CD8-positive, alpha-beta memory T cell (primary cell): ENCODE data around the gene ZNF385B. TPM values are rescaled to one million over a fixed set of nuclear protein-coding genes. Genes with fewer than 3 reads are reported as not detected.

ENCODE experiments used
- CTCF ChIA-PET: fragments of 350-600 bp; sonication (Branson Sonifier 250); formaldehyde crosslinking; loops from one replicate; lab custom pipeline; 2021; ENCODE audit warnings: antibody characterized with exemption; lab: Charles Lee
- POLR2A ChIA-PET: fragments of 350-600 bp; sonication (Branson Sonifier 250); formaldehyde crosslinking; loops from one replicate; lab custom pipeline; 2021; ENCODE audit warnings: antibody characterized with exemption; lab: Charles Lee
- DNase-seq, 5 donors: peaks; one replicate each; pipeline versions ENCODE4 v3.0.0 to v3.0.0-alpha.2; 2020 to 2022; ENCODE audit warnings: mixed read lengths in 1 of 5
- H3K27ac ChIP-seq: one replicate; pipeline ENCODE4 v1.7.0; 2013; ENCODE audit warnings: low read depth, mild to moderate bottlenecking, low read length, moderate library complexity
- H3K27me3 ChIP-seq: 2 replicates; pipeline ENCODE4 v1.7.0; 2013; ENCODE audit warnings: low read length, mild to moderate bottlenecking; ENCODE audit not compliant: insufficient read depth, poor library complexity, severe bottlenecking
- H3K36me3 ChIP-seq: 2 replicates; pipeline ENCODE4 v1.7.0; 2013; ENCODE audit warnings: mild to moderate bottlenecking, low read length, moderate library complexity; ENCODE audit not compliant: insufficient read depth
- H3K4me1 ChIP-seq: 2 replicates; pipeline ENCODE4 v1.7.0; 2013; ENCODE audit warnings: mild to moderate bottlenecking, low read length, moderate library complexity; ENCODE audit not compliant: insufficient read depth
- H3K4me3 ChIP-seq: 2 replicates; pipeline ENCODE4 v1.7.0; 2013; ENCODE audit warnings: mild to moderate bottlenecking, low read length
- H3K9me3 ChIP-seq: 2 replicates; pipeline ENCODE4 v1.7.0; 2013; ENCODE audit warnings: mild to moderate bottlenecking, low read length
- H3K27ac Mint-ChIP-seq, 8 donors: one replicate each; pipeline ENCODE4 v1.8.0; 2020 to 2021; ENCODE audit warnings: mixed read lengths in 8 of 8, mild to moderate bottlenecking in 6 of 8, inconsistent platforms in 3 of 8, moderate library complexity in 3 of 8
- H3K27me3 Mint-ChIP-seq, 2 donors: one replicate each; pipeline ENCODE4 v1.8.0; 2020 to 2021; ENCODE audit warnings: mixed read lengths in 2 of 2, mild to moderate bottlenecking in 1 of 2, moderate library complexity in 1 of 2
- H3K36me3 Mint-ChIP-seq, 3 donors: one replicate each; pipeline ENCODE4 v1.8.0; 2020 to 2021; ENCODE audit warnings: mixed read lengths in 3 of 3, inconsistent platforms in 1 of 3, mild to moderate bottlenecking in 1 of 3
- H3K4me1 Mint-ChIP-seq, 3 donors: one replicate each; pipeline ENCODE4 v1.8.0; 2020 to 2021; ENCODE audit warnings: mixed read lengths in 3 of 3, inconsistent platforms in 1 of 3, mild to moderate bottlenecking in 1 of 3
- H3K4me3 Mint-ChIP-seq, 7 donors: one replicate each; pipeline ENCODE4 v1.8.0; 2020 to 2021; ENCODE audit warnings: mixed read lengths in 7 of 7, mild to moderate bottlenecking in 6 of 7, moderate library complexity in 4 of 7, inconsistent platforms in 2 of 7
- H3K9me3 Mint-ChIP-seq, 5 donors: one replicate each; pipeline ENCODE4 v1.8.0; 2020 to 2022; ENCODE audit warnings: mixed read lengths in 5 of 5, mild to moderate bottlenecking in 3 of 5, moderate library complexity in 2 of 5, inconsistent platforms in 1 of 5
- polyA plus RNA-seq: library from polyadenylated mRNA; unstranded; fragments of 300-500 nt; fragmentation: Illumina TruSeq; gene quantifications from one replicate; pipeline ENCODE4 v1.2.3, GENCODE V29; 2021
- total RNA-seq, 2 experiments: library from RNA; stranded (reverse); gene quantifications; one replicate each; pipeline ENCODE4 v1.2.3, GENCODE V29; 2021

The ZNF385B gene
- total and polyA plus RNA-seq, 3 experiments from 2014 or later, result not detected

DNA sequence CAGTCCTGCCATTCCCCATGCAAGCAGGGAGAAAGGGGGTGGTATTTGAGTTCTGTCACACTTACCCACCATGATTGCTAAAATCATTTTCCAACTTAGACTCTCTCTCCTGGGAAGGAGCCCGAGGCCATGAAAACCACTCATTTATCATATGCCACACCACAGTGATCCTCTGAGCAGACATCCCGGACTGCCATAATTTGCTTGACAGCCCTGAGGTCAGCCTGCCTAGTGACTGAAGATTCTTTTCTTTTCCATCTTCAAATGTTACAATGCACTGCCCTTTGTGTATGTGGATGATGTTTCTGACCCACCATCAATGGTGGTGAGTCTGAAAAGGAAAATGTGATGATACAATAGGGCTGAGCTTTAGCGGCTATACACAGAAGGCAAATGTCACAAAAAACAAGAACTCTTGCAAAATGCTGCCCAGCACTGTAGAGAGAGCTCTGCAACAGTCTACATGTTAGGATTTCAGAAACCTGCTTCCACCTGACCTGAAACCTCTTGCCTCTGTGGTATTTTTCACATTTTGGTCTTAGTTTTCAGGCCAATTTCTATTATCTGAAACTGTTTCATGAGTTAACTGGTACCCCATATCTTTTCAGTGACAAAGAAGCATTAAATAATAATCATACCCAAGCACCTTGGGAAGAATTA, 272.8 kb downstream of the ZNF385B start:
- CTCF ChIA-PET, result no interaction called here
- Mint-ChIP-seq H3K36me3 (no peaks in the 10 kb centered on the region), H3K27ac (no peak overlapping the region)

DNA sequence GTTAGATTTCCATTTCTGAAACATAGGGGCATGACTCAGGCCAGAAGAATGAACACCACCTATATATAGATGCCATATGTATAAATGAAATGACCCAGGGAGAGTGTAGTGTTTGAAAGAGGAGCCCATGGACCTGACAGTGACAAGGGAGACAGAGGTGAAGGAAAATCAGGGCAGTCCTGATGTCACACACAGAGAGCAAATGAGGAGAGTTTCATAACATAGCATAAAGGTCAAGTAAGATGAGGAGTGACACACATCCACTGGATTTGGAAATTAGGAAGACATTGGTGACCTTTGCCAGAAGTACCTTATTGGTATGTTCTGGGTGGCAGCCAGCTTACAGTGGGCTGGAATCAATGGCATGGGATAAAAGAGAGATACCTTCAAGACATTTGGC, 276.7 kb downstream of the ZNF385B start:
- no peaks in the 10 kb centered on the region for H3K4me1 Mint-ChIP-seq
- Histone ChIP-seq H3K4me1 (no peaks in the 10 kb centered on the region), H3K9me3 (no peaks in the 10 kb centered on the region), H3K4me3 (no peak overlapping the region), H3K27me3 (no peaks in the 10 kb centered on the region), H3K27ac (no peak overlapping the region), H3K36me3 (no peaks in the 10 kb centered on the region)
- no peaks in the 10 kb centered on the region for H3K36me3 Mint-ChIP-seq
- H3K4me3 Mint-ChIP-seq, result no peak overlapping the region
- peaks cover 0 to 2% of the 10 kb centered on the region in 2 donors for H3K27me3 Mint-ChIP-seq
- H3K27ac Mint-ChIP-seq, result no peak overlapping the region
- ChIA-PET CTCF (no interaction called here), POLR2A (no interaction called here)
- no peak for DNase-seq
- no peaks in the 10 kb centered on the region for H3K9me3 Mint-ChIP-seq

More for the DNA sequence above, 272.8 kb downstream of the ZNF385B start:
- H3K4me1 ChIP-seq, result no peaks in the 10 kb centered on the region
- POLR2A ChIA-PET, result no interaction called here
- H3K4me1 Mint-ChIP-seq, result no peaks in the 10 kb centered on the region
- H3K27me3 Mint-ChIP-seq, result peaks cover 2 to 4% of the 10 kb centered on the region in 2 donors
- no peak overlapping the region for H3K4me3 ChIP-seq
- no peak for DNase-seq
- H3K27ac ChIP-seq, result no peak overlapping the region
- H3K27me3 ChIP-seq, result no peaks in the 10 kb centered on the region
- no peaks in the 10 kb centered on the region for H3K9me3 ChIP-seq
- H3K4me3 Mint-ChIP-seq, result no peak overlapping the region
- H3K9me3 Mint-ChIP-seq, result no peaks in the 10 kb centered on the region
- H3K36me3 ChIP-seq, result no peaks in the 10 kb centered on the region

DNA sequence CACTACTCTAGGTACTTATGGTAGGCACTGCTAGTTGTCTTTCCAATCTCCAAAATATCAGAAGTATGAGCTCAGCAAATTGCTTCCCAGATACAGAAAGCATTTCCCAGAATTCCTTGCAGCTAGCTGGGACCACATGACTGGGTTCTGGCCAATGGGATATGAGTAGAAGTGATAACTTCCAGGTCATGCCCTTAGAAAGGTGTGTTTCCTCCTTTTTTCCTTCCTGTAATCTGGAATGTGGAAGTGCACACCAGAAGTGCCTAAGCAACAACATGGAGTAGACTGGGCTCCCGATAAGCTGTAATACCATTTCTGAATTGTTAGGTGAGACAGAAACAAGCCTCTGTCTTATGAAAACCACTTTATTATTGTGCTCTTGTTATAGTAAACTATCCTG, 279.8 kb downstream of the ZNF385B start:
- DNase-seq, result no peak
- CTCF ChIA-PET, result no interaction called here
- Mint-ChIP-seq H3K27me3 (no peaks in the 10 kb centered on the region), H3K27ac (no peak overlapping the region), H3K36me3 (no peaks in the 10 kb centered on the region), H3K4me3 (no peak overlapping the region), H3K4me1 (no peaks in the 10 kb centered on the region), H3K9me3 (no peaks in the 10 kb centered on the region)
- Histone ChIP-seq H3K27me3 (no peaks in the 10 kb centered on the region), H3K4me3 (no peak overlapping the region), H3K27ac (no peak overlapping the region), H3K4me1 (no peaks in the 10 kb centered on the region), H3K36me3 (no peaks in the 10 kb centered on the region), H3K9me3 (no peaks in the 10 kb centered on the region)
- POLR2A ChIA-PET, result no interaction called here

DNA sequence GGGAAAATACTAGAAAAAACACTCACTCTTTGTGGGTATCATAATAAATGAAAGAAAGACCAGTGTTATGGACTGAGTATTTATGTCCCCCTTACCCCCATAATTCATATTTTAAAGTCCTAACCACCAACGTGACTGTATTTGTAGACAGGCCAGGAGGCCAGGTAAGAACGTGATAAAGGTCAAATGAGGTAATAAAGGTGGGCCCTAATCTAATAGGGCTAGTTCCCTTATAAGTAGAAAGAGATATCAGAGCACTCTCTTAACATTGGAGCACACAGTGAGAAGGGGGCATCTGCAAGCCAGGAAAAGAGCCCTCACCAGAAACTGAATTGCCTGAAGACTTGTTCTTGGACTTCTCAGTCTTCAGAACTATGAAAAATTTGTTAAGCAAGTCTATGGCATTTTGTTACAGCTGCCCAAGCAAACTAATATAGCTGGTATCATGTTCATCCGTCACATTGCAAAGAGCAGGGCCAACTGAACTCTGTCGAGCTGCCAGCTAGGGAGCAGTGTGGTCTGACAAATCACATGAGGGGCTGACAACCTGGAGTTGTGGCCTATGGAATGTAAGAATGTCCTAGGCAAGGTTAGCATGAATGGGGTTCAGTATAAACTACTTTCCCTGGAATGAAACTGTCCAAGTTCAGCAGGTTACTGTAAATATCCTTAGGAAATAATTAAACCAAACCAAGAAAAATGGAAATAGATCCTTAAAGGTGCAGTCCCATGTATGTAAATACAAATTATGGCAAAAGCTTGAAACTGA, 280.9 kb downstream of the ZNF385B start:
- Mint-ChIP-seq H3K27ac (no peak overlapping the region), H3K4me1 (no peaks in the 10 kb centered on the region), H3K9me3 (no peaks in the 10 kb centered on the region), H3K4me3 (no peak overlapping the region), H3K27me3 (peaks cover 0 to 4% of the 10 kb centered on the region in 2 donors), H3K36me3 (no peaks in the 10 kb centered on the region)
- no peaks in the 10 kb centered on the region for H3K36me3 ChIP-seq
- H3K4me3 ChIP-seq, result no peak overlapping the region
- H3K4me1 ChIP-seq, result no peaks in the 10 kb centered on the region
- DNase-seq, result no peak
- no peaks in the 10 kb centered on the region for H3K27me3 ChIP-seq
- POLR2A ChIA-PET, result no interaction called here
- H3K27ac ChIP-seq, result no peak overlapping the region
- CTCF ChIA-PET, result no interaction called here
- no peaks in the 10 kb centered on the region for H3K9me3 ChIP-seq

DNA sequence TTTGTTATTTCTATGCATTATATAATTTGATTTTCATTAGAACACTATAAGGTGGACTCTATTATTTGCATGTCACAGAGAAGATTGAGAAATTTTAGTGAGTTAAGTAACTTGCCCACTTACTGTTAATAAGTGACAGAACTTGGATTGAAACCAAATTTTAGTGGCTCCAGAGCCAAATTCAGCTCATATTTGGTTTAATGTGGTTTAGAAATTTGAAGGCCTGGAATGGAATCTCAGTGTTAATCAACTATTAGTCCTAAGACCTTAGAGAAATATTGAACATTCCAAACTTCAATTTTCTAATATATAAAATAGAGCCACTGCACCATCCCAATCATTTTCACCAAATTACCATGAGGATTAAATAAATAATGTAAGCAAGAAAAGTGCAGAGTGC, 281.6 kb downstream of the ZNF385B start:
- peaks cover 0 to 4% of the 10 kb centered on the region in 2 donors for H3K27me3 Mint-ChIP-seq
- H3K4me3 Mint-ChIP-seq, result no peak overlapping the region
- no peaks in the 10 kb centered on the region for H3K27me3 ChIP-seq
- no peaks in the 10 kb centered on the region for H3K36me3 Mint-ChIP-seq
- no peaks in the 10 kb centered on the region for H3K4me1 Mint-ChIP-seq
- H3K4me1 ChIP-seq, result no peaks in the 10 kb centered on the region
- DNase-seq, result no peak
- ChIA-PET CTCF (no interaction called here), POLR2A (no interaction called here)
- H3K27ac ChIP-seq, result no peak overlapping the region
- H3K36me3 ChIP-seq, result no peaks in the 10 kb centered on the region
- no peak overlapping the region for H3K27ac Mint-ChIP-seq
- no peak overlapping the region for H3K4me3 ChIP-seq
- peaks cover 0 to 2% (median 0%) of the 10 kb centered on the region in 5 donors for H3K9me3 Mint-ChIP-seq
- no peaks in the 10 kb centered on the region for H3K9me3 ChIP-seq

DNA sequence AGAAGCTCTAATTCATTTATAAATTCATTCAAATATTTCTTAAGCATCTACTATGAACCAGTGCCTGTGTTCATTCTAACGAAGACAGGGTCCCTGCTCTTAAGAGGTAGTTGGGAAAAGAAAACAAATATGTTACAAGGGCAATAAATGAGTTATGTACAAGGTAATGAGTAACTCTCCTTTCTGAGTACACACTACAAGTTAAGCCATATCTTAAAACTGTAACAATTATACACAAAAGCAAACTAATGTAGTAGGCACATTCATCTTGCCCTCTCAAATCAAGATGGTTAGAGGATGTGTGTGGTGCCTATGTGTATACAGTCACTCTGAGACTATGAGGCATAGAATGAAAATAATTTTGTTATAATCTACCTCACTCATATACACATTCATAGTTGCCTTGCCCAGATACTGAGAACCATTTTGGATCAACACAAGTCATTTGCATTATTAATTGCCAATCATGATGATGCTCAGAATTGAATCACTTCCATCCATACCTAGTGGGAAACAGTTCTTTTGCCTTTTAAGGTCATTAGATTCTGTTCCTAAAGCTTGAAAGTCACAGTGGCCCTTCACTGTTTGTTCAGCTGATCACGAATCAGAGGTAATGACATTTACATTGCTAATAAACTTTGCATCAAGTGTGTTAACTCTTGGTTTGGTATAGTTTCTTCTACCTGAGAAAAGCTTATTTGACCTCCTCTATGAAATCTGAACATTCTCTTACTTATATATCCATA, 283.1 kb downstream of the ZNF385B start:
- no peaks in the 10 kb centered on the region for H3K4me1 ChIP-seq
- H3K36me3 ChIP-seq, result no peaks in the 10 kb centered on the region
- H3K27me3 Mint-ChIP-seq, result peaks cover 0 to 4% of the 10 kb centered on the region in 2 donors
- no peaks in the 10 kb centered on the region for H3K27me3 ChIP-seq
- no peaks in the 10 kb centered on the region for H3K9me3 ChIP-seq
- H3K36me3 Mint-ChIP-seq, result no peaks in the 10 kb centered on the region
- ChIA-PET POLR2A (no interaction called here), CTCF (no interaction called here)
- no peaks in the 10 kb centered on the region for H3K4me1 Mint-ChIP-seq
- H3K4me3 Mint-ChIP-seq, result no peak overlapping the region
- peaks cover 0 to 2% (median 0%) of the 10 kb centered on the region in 5 donors for H3K9me3 Mint-ChIP-seq
- H3K27ac ChIP-seq, result no peak overlapping the region
- no peak overlapping the region for H3K27ac Mint-ChIP-seq
- no peak overlapping the region for H3K4me3 ChIP-seq
- no peak for DNase-seq

DNA sequence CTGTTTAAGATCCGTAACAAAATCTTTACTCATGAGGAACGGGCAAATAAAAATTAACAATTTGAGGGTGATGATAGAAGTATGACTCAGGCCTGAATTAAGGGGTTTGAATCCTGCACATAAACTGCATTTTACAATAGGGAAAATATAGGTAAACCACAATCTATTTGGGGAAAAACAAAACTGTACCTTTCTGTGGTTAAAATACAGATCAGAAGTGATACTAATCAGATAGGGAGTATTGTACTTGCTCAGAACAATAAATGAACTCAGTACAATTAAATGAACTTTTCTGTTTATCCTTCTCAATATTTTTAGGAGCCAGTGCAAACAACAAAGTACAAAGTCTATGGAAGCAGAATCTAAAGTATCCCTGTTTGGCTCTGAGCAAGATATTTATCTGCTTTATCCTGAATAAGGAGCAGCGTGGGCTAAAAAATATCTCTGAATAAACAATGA, 287.3 kb downstream of the ZNF385B start:
- Histone ChIP-seq H3K27me3 (no peaks in the 10 kb centered on the region), H3K27ac (no peak overlapping the region), H3K4me1 (no peaks in the 10 kb centered on the region), H3K4me3 (no peak overlapping the region), H3K9me3 (no peaks in the 10 kb centered on the region), H3K36me3 (no peaks in the 10 kb centered on the region)
- DNase-seq, result no peak
- CTCF ChIA-PET, result no interaction called here
- Mint-ChIP-seq H3K9me3 (peaks cover 0 to 5% (median 0%) of the 10 kb centered on the region in 5 donors), H3K36me3 (no peaks in the 10 kb centered on the region), H3K4me3 (no peak overlapping the region), H3K27me3 (peaks cover 0 to 4% of the 10 kb centered on the region in 2 donors), H3K4me1 (no peaks in the 10 kb centered on the region), H3K27ac (no peak overlapping the region)
- POLR2A ChIA-PET, result no interaction called here

DNA sequence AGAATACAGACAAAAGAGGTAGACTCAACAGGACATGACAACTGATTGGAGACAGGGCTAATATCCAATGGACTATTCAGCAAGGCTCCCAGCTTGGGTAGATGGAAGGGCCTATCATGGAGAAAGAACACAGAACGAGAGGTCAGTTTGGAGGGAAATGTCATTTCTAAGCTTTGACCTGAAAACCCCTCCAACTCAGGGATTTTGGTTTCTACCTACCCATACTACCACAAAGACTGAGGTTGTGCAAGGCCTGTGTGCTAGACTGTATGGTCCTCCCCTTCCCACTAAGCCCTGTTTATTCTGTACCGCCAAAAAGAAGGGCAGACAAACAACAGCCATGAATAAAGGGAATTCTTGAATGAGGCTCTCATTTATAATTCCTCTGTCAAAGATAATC, 288.9 kb downstream of the ZNF385B start:
- Histone ChIP-seq H3K4me3 (no peak overlapping the region), H3K4me1 (no peaks in the 10 kb centered on the region), H3K27me3 (no peaks in the 10 kb centered on the region), H3K36me3 (no peaks in the 10 kb centered on the region), H3K9me3 (no peaks in the 10 kb centered on the region), H3K27ac (no peak overlapping the region)
- Mint-ChIP-seq H3K4me3 (no peak overlapping the region), H3K27ac (no peak overlapping the region), H3K4me1 (no peaks in the 10 kb centered on the region), H3K36me3 (no peaks in the 10 kb centered on the region), H3K9me3 (peaks cover 0 to 5% (median 0%) of the 10 kb centered on the region in 5 donors), H3K27me3 (peaks cover 0 to 4% of the 10 kb centered on the region in 2 donors)
- ChIA-PET CTCF (no interaction called here), POLR2A (no interaction called here)
- DNase-seq, result no peak
